Measurements from ENCODE around the gene FAM107A. TPM values are rescaled to one million over a fixed set of nuclear protein-coding genes. Genes with fewer than 3 reads are reported as not detected.

Gene FAM107A, protein sequence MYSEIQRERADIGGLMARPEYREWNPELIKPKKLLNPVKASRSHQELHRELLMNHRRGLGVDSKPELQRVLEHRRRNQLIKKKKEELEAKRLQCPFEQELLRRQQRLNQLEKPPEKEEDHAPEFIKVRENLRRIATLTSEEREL
- not detected for total RNA-seq

GRCh38 chr3:58577269-58577821, at the start of gene FAM107A:
Gene FAM107A (minus strand): TSS chr3:58577391. CDS start chr3:58569860, 7,531 bp downstream.
- H3K4me1 Mint-ChIP-seq (ENCODE audit: low read depth), result no peaks in the 10 kb centered on the region
- ChIA-PET POLR2A (no interaction called here), CTCF (no interaction called here)
- ATAC-seq (no peak), DNase-seq (no peak)
- no peaks in the 10 kb centered on the region for H3K9me3 Mint-ChIP-seq (ENCODE audit: insufficient read depth)
- no peak within 1 kb of the TSS for H3K27ac Mint-ChIP-seq
- H3K27me3 Mint-ChIP-seq (ENCODE audit: low read depth), result peaks cover 13% of the 10 kb centered on the region
- no peaks in the 10 kb centered on the region for H3K36me3 Mint-ChIP-seq (ENCODE audit: low read depth)
- H3K4me3 Mint-ChIP-seq, result no peak within 1 kb of the TSS

DNA sequence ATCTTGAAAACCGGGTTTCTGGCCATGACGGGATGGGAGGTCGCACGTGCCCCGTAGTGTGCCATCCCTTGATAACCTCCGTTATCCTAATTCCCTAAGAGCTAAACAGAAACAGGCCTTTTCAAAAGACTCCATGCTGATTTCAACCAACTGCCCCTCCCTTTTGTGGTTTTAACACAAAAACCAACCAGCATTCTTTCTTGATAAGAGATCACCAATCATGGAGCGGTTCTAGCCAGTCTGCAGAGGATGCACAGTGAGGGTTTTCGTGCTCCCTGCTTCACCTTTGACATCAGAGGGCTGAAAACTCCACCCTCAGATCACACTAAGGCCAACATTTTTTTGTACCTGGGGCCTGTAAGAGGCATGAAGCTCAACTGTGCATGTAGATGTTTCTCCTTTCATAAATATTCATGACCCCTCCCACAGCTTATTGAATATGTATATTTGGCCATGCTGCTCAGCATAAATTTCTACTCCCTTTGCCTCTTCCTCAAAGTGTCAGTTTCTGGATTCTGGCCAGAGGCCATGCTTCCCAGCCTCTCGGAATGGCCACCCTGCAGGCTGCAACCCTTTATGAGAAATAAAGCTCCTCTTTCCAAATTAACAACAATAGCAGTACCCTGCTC, 48.1 kb upstream of the FAM107A start:
- Mint-ChIP-seq H3K36me3 (ENCODE audit: low read depth) (no peaks in the 10 kb centered on the region), H3K9me3 (ENCODE audit: insufficient read depth) (no peaks in the 10 kb centered on the region), H3K4me3 (no peak overlapping the region), H3K27me3 (ENCODE audit: low read depth) (no peaks in the 10 kb centered on the region), H3K4me1 (ENCODE audit: low read depth) (peaks cover 3% of the 10 kb centered on the region), H3K27ac (no peak overlapping the region)
- CTCF ChIA-PET, result interaction anchor here (0.9 to 1.2 kb wide), 2 partner anchors 57 to 319 kb away, joined by 3 read pairs; partner anchors contain the start of gene HTD2
- POLR2A ChIA-PET, result no interaction called here
- no peak for ATAC-seq
- no peak for DNase-seq

- H3K27ac Mint-ChIP-seq, result no peak overlapping the region
- ChIA-PET POLR2A (no interaction called here), CTCF (no interaction called here)
- no peaks in the 10 kb centered on the region for H3K36me3 Mint-ChIP-seq (ENCODE audit: low read depth)
- no peaks in the 10 kb centered on the region for H3K27me3 Mint-ChIP-seq (ENCODE audit: low read depth)
- no peak overlapping the region for H3K4me3 Mint-ChIP-seq
- DNase-seq, result no peak
- ATAC-seq, result no peak
- peaks cover 3% of the 10 kb centered on the region for H3K4me1 Mint-ChIP-seq (ENCODE audit: low read depth)
- no peaks in the 10 kb centered on the region for H3K9me3 Mint-ChIP-seq (ENCODE audit: insufficient read depth)
These were observed 47.4 kb upstream of the FAM107A start for GRCh38 chr3:58624550-58624949.

DNA sequence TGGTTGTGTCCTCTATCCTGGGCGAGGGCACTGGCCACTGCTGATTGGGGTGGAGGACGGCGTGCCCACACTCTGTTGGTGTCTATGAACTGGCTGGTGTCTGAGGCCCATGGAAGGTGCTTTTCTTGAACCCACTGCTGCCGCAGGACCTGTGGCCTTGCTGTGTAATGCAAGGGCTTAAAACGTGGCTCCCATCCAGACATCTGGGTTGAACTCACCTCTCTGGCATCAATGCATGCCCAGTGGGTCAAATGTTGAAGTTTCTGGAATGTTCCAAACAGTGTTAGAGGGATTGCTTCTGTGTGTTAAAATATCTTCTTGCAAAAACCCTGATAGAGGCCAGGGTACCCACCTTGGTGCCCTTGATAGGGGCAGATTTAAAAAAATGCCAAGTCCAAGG, 46.8 kb upstream of the FAM107A start:
- H3K4me1 Mint-ChIP-seq (ENCODE audit: low read depth), result peaks cover 3% of the 10 kb centered on the region
- ATAC-seq (no peak), DNase-seq (no peak)
- no peaks in the 10 kb centered on the region for H3K36me3 Mint-ChIP-seq (ENCODE audit: low read depth)
- H3K27ac Mint-ChIP-seq, result no peak overlapping the region
- ChIA-PET CTCF (no interaction called here), POLR2A (no interaction called here)
- H3K9me3 Mint-ChIP-seq (ENCODE audit: insufficient read depth), result no peaks in the 10 kb centered on the region
- H3K4me3 Mint-ChIP-seq, result no peak overlapping the region
- no peaks in the 10 kb centered on the region for H3K27me3 Mint-ChIP-seq (ENCODE audit: low read depth)

GRCh38 chr3:58623478-58623877, 46.3 kb upstream of the FAM107A start:
- no peaks in the 10 kb centered on the region for H3K27me3 Mint-ChIP-seq (ENCODE audit: low read depth)
- H3K4me3 Mint-ChIP-seq, result no peak overlapping the region
- H3K27ac Mint-ChIP-seq, result no peak overlapping the region
- ATAC-seq (no peak), DNase-seq (no peak)
- ChIA-PET POLR2A (no interaction called here), CTCF (no interaction called here)
- no peaks in the 10 kb centered on the region for H3K36me3 Mint-ChIP-seq (ENCODE audit: low read depth)
- H3K9me3 Mint-ChIP-seq (ENCODE audit: insufficient read depth), result no peaks in the 10 kb centered on the region
- peaks cover 3% of the 10 kb centered on the region for H3K4me1 Mint-ChIP-seq (ENCODE audit: low read depth)

DNA sequence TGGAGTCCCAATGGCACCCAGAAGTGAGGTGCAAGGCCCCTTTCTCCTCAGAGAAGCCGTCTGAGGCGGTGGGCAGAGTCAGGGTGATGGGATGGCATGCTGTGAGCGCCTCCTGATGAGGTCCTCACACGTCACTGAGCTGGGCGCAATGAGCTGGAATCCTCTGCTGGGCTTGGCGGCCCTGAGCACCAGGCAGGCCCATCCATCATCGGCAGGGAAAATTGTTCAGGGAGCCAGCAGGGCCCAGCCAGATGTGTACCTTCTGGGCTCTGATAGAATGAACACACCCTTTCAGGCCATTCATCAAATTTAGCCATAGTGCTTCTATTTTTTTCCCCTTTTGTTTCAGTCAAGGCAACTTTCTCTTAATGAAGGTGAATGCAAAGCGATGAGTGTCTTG, 45.7 kb upstream of the FAM107A start:
- Mint-ChIP-seq H3K9me3 (ENCODE audit: insufficient read depth) (no peaks in the 10 kb centered on the region), H3K4me1 (ENCODE audit: low read depth) (peaks cover 3% of the 10 kb centered on the region), H3K4me3 (no peak overlapping the region), H3K27me3 (ENCODE audit: low read depth) (no peaks in the 10 kb centered on the region), H3K27ac (no peak overlapping the region), H3K36me3 (ENCODE audit: low read depth) (no peaks in the 10 kb centered on the region)
- CTCF ChIA-PET, result no interaction called here
- POLR2A ChIA-PET, result no interaction called here
- ATAC-seq (no peak), DNase-seq (no peak)

- peaks cover 3% of the 10 kb centered on the region for H3K4me1 Mint-ChIP-seq (ENCODE audit: low read depth)
- no peaks in the 10 kb centered on the region for H3K9me3 Mint-ChIP-seq (ENCODE audit: insufficient read depth)
These were observed 45.2 kb upstream of the FAM107A start for GRCh38 chr3:58622436-58622835.

GRCh38 chr3:58621086-58621830, 44.1 kb upstream of the FAM107A start:
- Mint-ChIP-seq H3K27me3 (ENCODE audit: low read depth) (no peaks in the 10 kb centered on the region), H3K4me3 (no peak overlapping the region), H3K36me3 (ENCODE audit: low read depth) (no peaks in the 10 kb centered on the region), H3K4me1 (ENCODE audit: low read depth) (peaks cover 3% of the 10 kb centered on the region), H3K27ac (no peak overlapping the region), H3K9me3 (ENCODE audit: insufficient read depth) (no peaks in the 10 kb centered on the region)
- no peak for DNase-seq
- ATAC-seq, result no peak
- ChIA-PET POLR2A (no interaction called here), CTCF (interaction anchor here (1.3 to 3.2 kb wide), 2 partner anchors 9 to 53 kb away, joined by 3 to 13 read pairs; no protein-coding TSS in a partner anchor)

More at GRCh38 chr3:58622436-58622835, 45.2 kb upstream of the FAM107A start:
- DNase-seq (no peak), ATAC-seq (no peak)
- H3K27ac Mint-ChIP-seq, result no peak overlapping the region
- H3K27me3 Mint-ChIP-seq (ENCODE audit: low read depth), result no peaks in the 10 kb centered on the region
- CTCF ChIA-PET, result interaction anchor here (1.3 to 3.2 kb wide), 2 partner anchors 8 to 54 kb away, joined by 3 to 13 read pairs; no protein-coding TSS in a partner anchor
- no peak overlapping the region for H3K4me3 Mint-ChIP-seq
- POLR2A ChIA-PET, result no interaction called here
- no peaks in the 10 kb centered on the region for H3K36me3 Mint-ChIP-seq (ENCODE audit: low read depth)

- Mint-ChIP-seq H3K9me3 (ENCODE audit: insufficient read depth) (no peaks in the 10 kb centered on the region), H3K36me3 (ENCODE audit: low read depth) (no peaks in the 10 kb centered on the region), H3K27ac (no peak overlapping the region), H3K27me3 (ENCODE audit: low read depth) (no peaks in the 10 kb centered on the region), H3K4me1 (ENCODE audit: low read depth) (peaks cover 3% of the 10 kb centered on the region), H3K4me3 (no peak overlapping the region)
- ATAC-seq (no peak), DNase-seq (no peak)
- ChIA-PET POLR2A (no interaction called here), CTCF (interaction anchor here (3.2 kb wide), 1 partner anchor 10 kb away, joined by 13 read pairs; no protein-coding TSS in a partner anchor)
These were observed 43.2 kb upstream of the FAM107A start for GRCh38 chr3:58620421-58620820.

- no peaks in the 10 kb centered on the region for H3K27me3 Mint-ChIP-seq (ENCODE audit: low read depth)
- H3K4me1 Mint-ChIP-seq (ENCODE audit: low read depth), result no peaks in the 10 kb centered on the region
- ChIA-PET CTCF (interaction anchor here (3.1 kb wide), 1 partner anchor 13 kb away, joined by 13 read pairs; no protein-coding TSS in a partner anchor), POLR2A (no interaction called here)
- no peaks in the 10 kb centered on the region for H3K36me3 Mint-ChIP-seq (ENCODE audit: low read depth)
- H3K4me3 Mint-ChIP-seq, result no peak overlapping the region
- ATAC-seq, result no peak
- H3K9me3 Mint-ChIP-seq (ENCODE audit: insufficient read depth), result no peaks in the 10 kb centered on the region
- no peak for DNase-seq
- no peak overlapping the region for H3K27ac Mint-ChIP-seq
These were observed 40.2 kb upstream of the FAM107A start for GRCh38 chr3:58617338-58617761.

DNA sequence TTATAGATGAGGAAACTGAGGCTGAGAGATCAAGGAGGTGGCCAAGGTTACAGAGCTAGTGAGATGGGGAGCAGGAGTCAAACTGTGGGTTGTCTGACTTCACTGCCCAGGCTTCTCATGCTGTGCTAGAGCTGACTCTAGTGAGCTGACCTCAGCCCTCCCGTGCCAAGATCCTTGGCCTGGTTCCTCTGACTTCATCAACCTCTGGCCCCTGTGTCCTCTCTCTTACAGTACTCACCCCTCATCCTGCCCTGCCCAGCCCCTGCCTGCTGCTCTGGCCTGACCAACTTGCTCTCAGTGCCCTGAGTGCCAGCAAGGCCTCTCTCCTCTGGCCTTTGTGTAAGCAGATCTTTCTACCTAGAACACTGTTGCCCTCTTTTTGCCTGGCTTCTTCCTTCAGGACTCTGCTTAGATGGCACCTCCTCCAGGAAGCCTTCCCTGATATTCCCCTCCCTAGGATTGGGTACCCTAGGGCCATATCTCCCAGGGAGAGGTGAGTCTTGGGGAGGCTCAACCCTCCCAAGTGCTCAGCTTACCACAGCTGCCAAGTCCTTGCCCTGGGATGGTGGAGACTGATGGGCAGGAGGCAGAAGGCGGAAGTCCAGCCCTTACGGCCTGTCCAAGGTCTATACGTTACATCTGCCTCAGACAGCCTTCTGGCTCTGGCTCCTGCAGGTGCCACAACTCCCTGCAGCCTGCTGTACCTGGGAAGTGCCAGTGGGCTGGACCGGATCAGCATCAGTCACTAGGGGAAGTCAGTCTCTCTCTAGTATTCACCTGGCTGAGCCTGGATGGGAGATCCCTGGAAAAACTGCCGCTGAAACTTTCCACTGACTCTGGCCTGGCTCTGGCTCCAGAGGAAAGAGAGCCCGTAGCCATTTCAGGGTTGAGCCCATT, 36.3 kb upstream of the FAM107A start:
- no peak overlapping the region for H3K27ac Mint-ChIP-seq
- no peak for DNase-seq
- H3K4me3 Mint-ChIP-seq, result no peak overlapping the region
- ChIA-PET CTCF (interaction anchor here (1.6 kb wide), 1 partner anchor 17 kb away, joined by 4 read pairs; no protein-coding TSS in a partner anchor), POLR2A (no interaction called here)
- H3K27me3 Mint-ChIP-seq (ENCODE audit: low read depth), result no peaks in the 10 kb centered on the region
- peaks cover 4% of the 10 kb centered on the region for H3K4me1 Mint-ChIP-seq (ENCODE audit: low read depth)
- no peak for ATAC-seq
- H3K9me3 Mint-ChIP-seq (ENCODE audit: insufficient read depth), result no peaks in the 10 kb centered on the region
- H3K36me3 Mint-ChIP-seq (ENCODE audit: low read depth), result no peaks in the 10 kb centered on the region

All from activated CD8-positive, alpha-beta T cell treated with anti-CD3 and anti-CD28 coated beads, Interleukin-2, amount 10 ng/mL, durations not matched to agents 7 days and 5 days (primary cell).